Measurements from ENCODE around the gene ARHGEF6. TPM values are rescaled to one million over a fixed set of nuclear protein-coding genes. Genes with fewer than 3 reads are reported as not detected.

The ARHGEF6 gene
- total and polyA plus RNA-seq, 2 experiments from 2014 or later = 3.5 to 3.7 TPM

DNA sequence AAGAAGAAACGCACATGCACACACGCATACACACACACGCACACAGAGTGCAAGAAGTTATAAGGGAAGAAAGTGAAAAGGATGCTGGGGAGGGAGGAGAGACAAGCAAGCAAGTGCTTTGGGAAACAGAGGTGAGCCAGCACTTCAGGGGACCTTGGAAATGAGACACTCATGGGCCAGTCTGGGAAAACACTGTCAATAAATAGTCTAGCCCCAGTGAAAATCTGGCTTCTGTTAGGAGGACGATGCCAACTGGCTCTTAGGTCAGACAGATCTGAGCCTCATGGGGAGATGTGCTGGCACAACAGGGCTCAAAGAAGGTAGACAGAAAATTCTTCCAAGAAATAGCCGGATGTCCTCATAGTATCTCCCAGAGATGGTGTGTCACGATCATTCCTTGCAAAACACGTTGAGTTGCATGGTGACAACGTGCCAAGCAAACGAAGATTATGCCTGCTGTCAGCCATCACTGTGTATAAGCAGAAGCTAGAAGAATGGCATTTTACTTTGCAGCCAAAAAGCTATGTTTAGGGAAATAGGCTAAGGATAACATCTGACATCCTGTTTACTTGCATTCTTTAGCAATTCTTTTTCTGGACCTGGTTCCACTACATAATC, 557 bp upstream of the ARHGEF6 start:
- H3K9me2 ChIP-seq (replicated peaks; ENCODE audit: insufficient read depth) = no peaks in the 10 kb centered on the region
- H3K27me3 ChIP-seq = no peaks in the 10 kb centered on the region
- 65% methylated on average over 9 of the region's 9 CpGs for WGBS (ENCODE audit: low lambda C conversion rate, missing lambda C conversion rate)
- H3K36me3 ChIP-seq (replicated peaks; ENCODE audit: insufficient read depth, low read depth) = no peaks in the 10 kb centered on the region
- DNase-seq (ENCODE audit: low spot score) = no peak
- H3K9me3 ChIP-seq (ENCODE audit: low read depth) = no peaks in the 10 kb centered on the region
- no peak for TF ChIP-seq EZH2 (IDR thresholded peaks at IDR 0.05; ENCODE audit: borderline replicate concordance)
- TF ChIP-seq, protein P1, sequence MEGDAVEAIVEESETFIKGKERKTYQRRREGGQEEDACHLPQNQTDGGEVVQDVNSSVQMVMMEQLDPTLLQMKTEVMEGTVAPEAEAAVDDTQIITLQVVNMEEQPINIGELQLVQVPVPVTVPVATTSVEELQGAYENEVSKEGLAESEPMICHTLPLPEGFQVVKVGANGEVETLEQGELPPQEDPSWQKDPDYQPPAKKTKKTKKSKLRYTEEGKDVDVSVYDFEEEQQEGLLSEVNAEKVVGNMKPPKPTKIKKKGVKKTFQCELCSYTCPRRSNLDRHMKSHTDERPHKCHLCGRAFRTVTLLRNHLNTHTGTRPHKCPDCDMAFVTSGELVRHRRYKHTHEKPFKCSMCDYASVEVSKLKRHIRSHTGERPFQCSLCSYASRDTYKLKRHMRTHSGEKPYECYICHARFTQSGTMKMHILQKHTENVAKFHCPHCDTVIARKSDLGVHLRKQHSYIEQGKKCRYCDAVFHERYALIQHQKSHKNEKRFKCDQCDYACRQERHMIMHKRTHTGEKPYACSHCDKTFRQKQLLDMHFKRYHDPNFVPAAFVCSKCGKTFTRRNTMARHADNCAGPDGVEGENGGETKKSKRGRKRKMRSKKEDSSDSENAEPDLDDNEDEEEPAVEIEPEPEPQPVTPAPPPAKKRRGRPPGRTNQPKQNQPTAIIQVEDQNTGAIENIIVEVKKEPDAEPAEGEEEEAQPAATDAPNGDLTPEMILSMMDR (IDR thresholded peaks at IDR 0.05; ENCODE audit: poor library complexity) = no peak
- no peak for TF ChIP-seq EZH2phosphoT487 (IDR thresholded peaks at IDR 0.05; ENCODE audit: low read depth, severe bottlenecking, unreplicated experiment)
- no peaks in the 10 kb centered on the region for H4K20me1 ChIP-seq (ENCODE audit: insufficient read depth, poor library complexity, severe bottlenecking)
- H3K4me1 ChIP-seq (ENCODE audit: insufficient read depth) = no peaks in the 10 kb centered on the region
- H3K79me2 ChIP-seq = no peaks in the 10 kb centered on the region
- H3K4me2 ChIP-seq = peak overlapping the region; percentile 50
- no peak overlapping the region for H3K4me3 ChIP-seq
- H3K27ac ChIP-seq = no peak overlapping the region
- no peak overlapping the region for H2AFZ ChIP-seq

DNA sequence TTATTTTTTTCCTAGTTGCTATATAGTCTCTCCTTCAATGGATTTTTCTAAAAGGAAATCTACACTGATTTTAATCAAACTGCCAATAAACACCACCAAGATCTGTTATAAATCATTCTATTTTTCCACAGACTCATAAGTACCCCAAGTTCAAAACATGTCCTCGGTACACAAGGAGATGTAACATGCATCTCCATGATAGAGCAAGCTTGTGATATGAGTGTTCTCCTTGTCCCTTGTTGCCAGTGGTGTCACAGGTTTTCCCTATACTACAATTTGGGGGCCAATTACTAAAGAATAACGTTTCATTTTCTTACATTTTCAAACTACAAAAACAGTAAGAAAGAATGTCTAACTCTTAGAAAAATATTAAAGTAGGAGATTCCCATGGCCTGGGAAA, 491 bp downstream of the ARHGEF6 start:
- no peak overlapping the region for H3K4me3 ChIP-seq
- H2AFZ ChIP-seq = no peak overlapping the region
- TF ChIP-seq, protein P1 (IDR thresholded peaks at IDR 0.05; ENCODE audit: poor library complexity) = no peak
- TF ChIP-seq EZH2 (IDR thresholded peaks at IDR 0.05; ENCODE audit: borderline replicate concordance) = no peak
- no peak for TF ChIP-seq EZH2phosphoT487 (IDR thresholded peaks at IDR 0.05; ENCODE audit: low read depth, severe bottlenecking, unreplicated experiment)
- no peaks in the 10 kb centered on the region for H3K79me2 ChIP-seq
- no peaks in the 10 kb centered on the region for H3K36me3 ChIP-seq (replicated peaks; ENCODE audit: insufficient read depth, low read depth)
- H3K4me1 ChIP-seq (ENCODE audit: insufficient read depth) = no peaks in the 10 kb centered on the region
- H3K27ac ChIP-seq = no peak overlapping the region
- H3K9me2 ChIP-seq (replicated peaks; ENCODE audit: insufficient read depth) = no peaks in the 10 kb centered on the region
- H4K20me1 ChIP-seq (ENCODE audit: insufficient read depth, poor library complexity, severe bottlenecking) = no peaks in the 10 kb centered on the region
- H3K9me3 ChIP-seq (ENCODE audit: low read depth) = no peaks in the 10 kb centered on the region
- WGBS (ENCODE audit: low lambda C conversion rate, missing lambda C conversion rate) = 60% methylated on average over 2 of the region's 2 CpGs
- no peak for DNase-seq (ENCODE audit: low spot score)
- no peaks in the 10 kb centered on the region for H3K27me3 ChIP-seq
- peak overlapping the region; percentile 50 for H3K4me2 ChIP-seq

DNA sequence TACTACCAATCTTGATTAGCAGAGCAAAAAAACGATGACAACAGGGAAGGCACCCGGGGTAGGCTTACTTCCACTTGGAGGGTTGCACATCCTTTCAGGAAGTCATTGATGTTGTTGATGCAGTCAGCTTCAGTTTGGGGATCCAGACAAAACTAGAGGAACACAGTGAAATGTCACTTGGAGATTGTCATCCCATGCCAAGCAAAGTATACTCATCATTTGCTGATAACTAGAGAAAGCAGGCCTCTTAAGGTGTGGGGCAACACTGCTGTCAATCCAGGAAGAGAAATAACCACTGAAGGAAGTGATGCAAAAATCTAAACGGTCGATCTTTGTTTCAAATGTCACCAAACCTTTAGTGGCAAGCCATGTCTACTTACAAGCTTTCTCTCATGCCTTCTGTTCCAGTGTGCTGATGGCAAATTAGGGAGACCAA, 1.4 kb downstream of the ARHGEF6 start:
- Histone ChIP-seq H3K27ac (no peak overlapping the region), H3K4me2 (no peak overlapping the region)
- 69% methylated on average over 4 of the region's 4 CpGs for WGBS (ENCODE audit: low lambda C conversion rate, missing lambda C conversion rate)

More for the DNA sequence above, 1.4 kb downstream of the ARHGEF6 start:
- no peak for TF ChIP-seq EZH2phosphoT487 (IDR thresholded peaks at IDR 0.05; ENCODE audit: low read depth, severe bottlenecking, unreplicated experiment)
- TF ChIP-seq, protein P1 (IDR thresholded peaks at IDR 0.05; ENCODE audit: poor library complexity) = no peak
- TF ChIP-seq EZH2 (IDR thresholded peaks at IDR 0.05; ENCODE audit: borderline replicate concordance) = no peak
- H3K79me2 ChIP-seq = no peaks in the 10 kb centered on the region
- no peaks in the 10 kb centered on the region for H3K27me3 ChIP-seq
- H3K4me3 ChIP-seq = no peak overlapping the region
- no peaks in the 10 kb centered on the region for H3K36me3 ChIP-seq (replicated peaks; ENCODE audit: insufficient read depth, low read depth)
- no peaks in the 10 kb centered on the region for H3K9me3 ChIP-seq (ENCODE audit: low read depth)
- no peak for DNase-seq (ENCODE audit: low spot score)
- no peaks in the 10 kb centered on the region for H3K9me2 ChIP-seq (replicated peaks; ENCODE audit: insufficient read depth)
- H3K4me1 ChIP-seq (ENCODE audit: insufficient read depth) = no peaks in the 10 kb centered on the region
- no peaks in the 10 kb centered on the region for H4K20me1 ChIP-seq (ENCODE audit: insufficient read depth, poor library complexity, severe bottlenecking)
- H2AFZ ChIP-seq = no peak overlapping the region

Measured in hepatocyte (in vitro differentiated cells).